HUES6 (cell line): ENCODE data around the gene AWAT2.

Experiments used
- H3K27ac ChIP-seq: 2 replicates; pipeline ENCODE4 v1.7.0; 2013; ENCODE audit warnings: low read depth, mild to moderate bottlenecking, low read length, inconsistent platforms
- H3K27me3 ChIP-seq: 2 replicates; pipeline ENCODE4 v1.6.1; 2013; ENCODE audit warnings: low read length; ENCODE audit not compliant: control insufficient read depth, insufficient read depth
- H3K36me3 ChIP-seq: 2 replicates; pipeline ENCODE4 v1.6.1; 2013; ENCODE audit warnings: low read length; ENCODE audit not compliant: control insufficient read depth, insufficient read depth
- H3K4me1 ChIP-seq: 2 replicates; pipeline ENCODE4 v1.6.1; 2013; ENCODE audit warnings: low read length; ENCODE audit not compliant: control insufficient read depth, insufficient read depth
- H3K4me3 ChIP-seq: 2 replicates; pipeline ENCODE4 v1.5.1; 2013; ENCODE audit warnings: low read depth, low read length
- H3K9ac ChIP-seq: one replicate; pipeline ENCODE4 v1.6.1; 2013; ENCODE audit warnings: mild to moderate bottlenecking, low read length
- H3K9me3 ChIP-seq: 2 replicates; pipeline ENCODE4 v1.6.1; 2013; ENCODE audit warnings: low read depth, low read length; ENCODE audit not compliant: control insufficient read depth, insufficient read depth

AWAT2 gene

GRCh38 chrX:70062961-70063550 lies 13.3 kb upstream of the AWAT2 start:
- no peak overlapping the region for H3K4me3 ChIP-seq
- H3K36me3 ChIP-seq = no peaks in the 10 kb centered on the region
- H3K27me3 ChIP-seq = peaks cover 4% of the 10 kb centered on the region; the same call in 1 of the 2 replicates
- H3K9ac ChIP-seq = no peak overlapping the region
- H3K27ac ChIP-seq = no peak overlapping the region
- H3K4me1 ChIP-seq = no peaks in the 10 kb centered on the region
- peaks cover 16% of the 10 kb centered on the region for H3K9me3 ChIP-seq

GRCh38 chrX:70062076-70062475 lies 12.3 kb upstream of the AWAT2 start, which contains the start of gene OTUD6A:
Gene OTUD6A (plus strand): TSS chrX:70062457. CDS start chrX:70062525, 68 bp downstream.
- Histone ChIP-seq H3K27me3 (peaks cover 4% of the 10 kb centered on the region; the same call in 1 of the 2 replicates), H3K4me1 (no peaks in the 10 kb centered on the region), H3K4me3 (no peak within 1 kb of the TSS), H3K27ac (no peak within 1 kb of the TSS), H3K9me3 (peaks cover 16% of the 10 kb centered on the region), H3K9ac (no peak within 1 kb of the TSS), H3K36me3 (no peaks in the 10 kb centered on the region)

GRCh38 chrX:70054391-70054790 lies 4.7 kb upstream of the AWAT2 start:
- Histone ChIP-seq H3K9ac (no peak overlapping the region), H3K27ac (no peak overlapping the region), H3K27me3 (no peaks in the 10 kb centered on the region), H3K36me3 (no peaks in the 10 kb centered on the region), H3K9me3 (peaks cover 18% of the 10 kb centered on the region; the same call in 1 of the 2 replicates), H3K4me1 (no peaks in the 10 kb centered on the region), H3K4me3 (no peak overlapping the region)

GRCh38 chrX:70052895-70053615 lies 3.3 kb upstream of the AWAT2 start:
- Histone ChIP-seq H3K9ac (no peak overlapping the region), H3K36me3 (no peaks in the 10 kb centered on the region), H3K27ac (no peak overlapping the region), H3K9me3 (peaks cover 19% of the 10 kb centered on the region; the same call in 1 of the 2 replicates), H3K4me3 (no peak overlapping the region), H3K27me3 (no peaks in the 10 kb centered on the region), H3K4me1 (no peaks in the 10 kb centered on the region)

GRCh38 chrX:70049406-70049805 lies 332 bp downstream of the AWAT2 start:
- Histone ChIP-seq H3K36me3 (no peaks in the 10 kb centered on the region), H3K9ac (no peak overlapping the region), H3K4me1 (no peaks in the 10 kb centered on the region), H3K4me3 (no peak overlapping the region), H3K27me3 (no peaks in the 10 kb centered on the region), H3K27ac (no peak overlapping the region), H3K9me3 (peaks cover 18% of the 10 kb centered on the region; the same call in 1 of the 2 replicates)

- Histone ChIP-seq H3K4me3 (no peak overlapping the region), H3K27ac (no peak overlapping the region), H3K9ac (no peak overlapping the region), H3K4me1 (no peaks in the 10 kb centered on the region), H3K27me3 (no peaks in the 10 kb centered on the region), H3K9me3 (peaks cover 10% of the 10 kb centered on the region; the same call in 1 of the 2 replicates), H3K36me3 (no peaks in the 10 kb centered on the region)
These were observed 2.8 kb downstream of the AWAT2 start for GRCh38 chrX:70046978-70047377.

- no peak overlapping the region for H3K27ac ChIP-seq
- no peaks in the 10 kb centered on the region for H3K36me3 ChIP-seq
- H3K9ac ChIP-seq = no peak overlapping the region
- no peaks in the 10 kb centered on the region for H3K4me1 ChIP-seq
- no peaks in the 10 kb centered on the region for H3K27me3 ChIP-seq
- peaks cover 15% of the 10 kb centered on the region; the same call in 1 of the 2 replicates for H3K9me3 ChIP-seq
- H3K4me3 ChIP-seq = no peak overlapping the region
These were observed 5.0 kb downstream of the AWAT2 start for GRCh38 chrX:70044541-70045245.

- no peaks in the 10 kb centered on the region for H3K36me3 ChIP-seq
- H3K27me3 ChIP-seq = no peaks in the 10 kb centered on the region
- no peak overlapping the region for H3K4me3 ChIP-seq
- H3K9ac ChIP-seq = no peak overlapping the region
- no peaks in the 10 kb centered on the region for H3K4me1 ChIP-seq
- no peak overlapping the region for H3K27ac ChIP-seq
- peaks cover 13% of the 10 kb centered on the region; the same call in 1 of the 2 replicates for H3K9me3 ChIP-seq
These were observed 6.1 kb downstream of the AWAT2 start for GRCh38 chrX:70043685-70044084.

- Histone ChIP-seq H3K27ac (no peak overlapping the region), H3K27me3 (no peaks in the 10 kb centered on the region), H3K9me3 (peaks cover 13% of the 10 kb centered on the region; the same call in 1 of the 2 replicates), H3K36me3 (no peaks in the 10 kb centered on the region), H3K4me1 (no peaks in the 10 kb centered on the region), H3K9ac (no peak overlapping the region), H3K4me3 (no peak overlapping the region)
These were observed 7.1 kb downstream of the AWAT2 start for GRCh38 chrX:70042399-70043371.

- H3K4me1 ChIP-seq = no peaks in the 10 kb centered on the region
- H3K36me3 ChIP-seq = no peaks in the 10 kb centered on the region
- no peak overlapping the region for H3K4me3 ChIP-seq
- H3K9ac ChIP-seq = no peak overlapping the region
- H3K9me3 ChIP-seq = peaks cover 13% of the 10 kb centered on the region; the same call in 1 of the 2 replicates
- H3K27ac ChIP-seq = no peak overlapping the region
- H3K27me3 ChIP-seq = no peaks in the 10 kb centered on the region
These were observed 7.7 kb downstream of the AWAT2 start for GRCh38 chrX:70041993-70042392.
